Testis (tissue), 2 donors: ENCODE data around the gene LAG3.

Experiments used
- POLR2A ChIP-seq: fragments of 450-650 bp; IDR thresholded peaks from one replicate; pipeline ENCODE4 v1.6.1; 2017; ENCODE audit warnings: antibody characterized with exemption, mild to moderate bottlenecking, moderate library complexity
- TF ChIP-seq, protein P1 (sequence below), 3 experiments: fragments of 450-650 bp in 2 of 3; fragments of 200-600 bp in 1 of 3; sonication (generic) in 1 of 3; IDR thresholded peaks; one replicate each; pipeline ENCODE4 v1.5.1; 2016 to 2019; ENCODE audit warnings: antibody characterized with exemption in 3 of 3, mild to moderate bottlenecking in 2 of 3, moderate library complexity in 1 of 3

DNA sequence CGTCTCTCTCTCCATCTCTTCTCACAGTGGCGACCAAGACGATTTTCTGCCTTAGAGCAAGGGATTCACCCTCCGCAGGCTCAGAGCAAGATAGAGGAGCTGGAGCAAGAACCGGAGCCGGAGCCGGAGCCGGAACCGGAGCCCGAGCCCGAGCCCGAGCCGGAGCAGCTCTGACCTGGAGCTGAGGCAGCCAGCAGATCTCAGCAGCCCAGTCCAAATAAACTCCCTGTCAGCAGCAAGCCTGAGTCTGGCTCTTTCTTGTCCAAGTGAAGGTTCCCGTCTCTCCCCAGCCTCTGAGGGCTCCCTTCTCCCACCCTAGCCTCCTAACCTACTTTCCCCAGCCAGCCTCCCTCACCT lies 5.9 kb downstream of the LAG3 start:
- TF ChIP-seq, protein P1, sequence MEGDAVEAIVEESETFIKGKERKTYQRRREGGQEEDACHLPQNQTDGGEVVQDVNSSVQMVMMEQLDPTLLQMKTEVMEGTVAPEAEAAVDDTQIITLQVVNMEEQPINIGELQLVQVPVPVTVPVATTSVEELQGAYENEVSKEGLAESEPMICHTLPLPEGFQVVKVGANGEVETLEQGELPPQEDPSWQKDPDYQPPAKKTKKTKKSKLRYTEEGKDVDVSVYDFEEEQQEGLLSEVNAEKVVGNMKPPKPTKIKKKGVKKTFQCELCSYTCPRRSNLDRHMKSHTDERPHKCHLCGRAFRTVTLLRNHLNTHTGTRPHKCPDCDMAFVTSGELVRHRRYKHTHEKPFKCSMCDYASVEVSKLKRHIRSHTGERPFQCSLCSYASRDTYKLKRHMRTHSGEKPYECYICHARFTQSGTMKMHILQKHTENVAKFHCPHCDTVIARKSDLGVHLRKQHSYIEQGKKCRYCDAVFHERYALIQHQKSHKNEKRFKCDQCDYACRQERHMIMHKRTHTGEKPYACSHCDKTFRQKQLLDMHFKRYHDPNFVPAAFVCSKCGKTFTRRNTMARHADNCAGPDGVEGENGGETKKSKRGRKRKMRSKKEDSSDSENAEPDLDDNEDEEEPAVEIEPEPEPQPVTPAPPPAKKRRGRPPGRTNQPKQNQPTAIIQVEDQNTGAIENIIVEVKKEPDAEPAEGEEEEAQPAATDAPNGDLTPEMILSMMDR (IDR thresholded peaks at IDR 0.05), result no peak
- no peak for TF ChIP-seq POLR2A
